MV-4-11 (cell line): ENCODE measurements around the gene CABP1.

Experiments
- DNase-seq: peaks from one replicate; lab custom pipeline; 2025; lab: John Stamatoyannopoulos, UW

CABP1 gene

DNA sequence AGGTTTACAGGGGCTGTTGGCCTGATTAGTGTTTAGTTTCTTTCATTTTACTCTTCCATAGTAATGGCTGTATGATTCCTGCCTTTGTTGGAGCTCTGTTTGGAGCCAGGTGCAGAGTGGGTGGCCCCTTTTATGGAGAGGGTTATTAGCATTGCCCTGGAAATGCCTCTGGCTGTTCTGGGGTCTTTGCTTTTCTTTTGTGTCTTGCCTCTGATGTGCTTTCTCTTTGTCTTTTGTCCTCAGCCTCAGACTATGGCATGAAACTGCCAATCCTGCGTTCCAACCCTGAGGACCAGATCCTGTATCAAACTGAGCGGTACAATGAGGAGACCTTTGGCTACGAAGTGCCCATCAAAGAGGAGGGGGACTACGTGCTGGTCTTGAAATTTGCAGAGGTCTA, 53.4 kb downstream of the CABP1 start:
- no peak for DNase-seq

DNA sequence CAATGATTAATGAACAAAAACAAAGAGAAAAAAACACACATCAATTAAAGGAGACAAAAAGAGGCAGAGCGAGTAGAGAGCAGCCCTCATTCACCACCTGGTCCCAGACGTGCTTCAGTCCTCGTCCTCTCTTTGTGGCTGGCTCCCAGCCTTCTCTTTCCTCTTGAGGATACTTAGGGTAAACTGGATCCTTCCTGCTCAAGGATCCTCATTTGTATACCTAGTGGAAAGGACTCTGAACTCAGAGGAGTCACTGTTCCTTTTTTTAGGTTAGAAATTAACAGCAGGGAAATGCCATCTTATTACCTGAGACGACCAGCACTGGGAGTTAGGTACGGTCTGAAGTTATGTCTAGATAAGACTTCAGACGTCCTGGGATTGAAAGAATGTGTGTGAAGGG, 56.2 kb downstream of the CABP1 start:
- DNase-seq: no peak

- no peak for DNase-seq
These were observed 56.9 kb downstream of the CABP1 start for GRCh38 chr12:120697344-120697743.

- DNase-seq: peak; percentile 58
These were observed 58.2 kb downstream of the CABP1 start for GRCh38 chr12:120698665-120699064.

- no peak for DNase-seq
These were observed 59.1 kb downstream of the CABP1 start for GRCh38 chr12:120699553-120699952.

GRCh38 chr12:120700886-120701285, 60.5 kb downstream of the CABP1 start:
- no peak for DNase-seq

- no peak for DNase-seq
These were observed 62.2 kb downstream of the CABP1 start for GRCh38 chr12:120702637-120703036.

DNA sequence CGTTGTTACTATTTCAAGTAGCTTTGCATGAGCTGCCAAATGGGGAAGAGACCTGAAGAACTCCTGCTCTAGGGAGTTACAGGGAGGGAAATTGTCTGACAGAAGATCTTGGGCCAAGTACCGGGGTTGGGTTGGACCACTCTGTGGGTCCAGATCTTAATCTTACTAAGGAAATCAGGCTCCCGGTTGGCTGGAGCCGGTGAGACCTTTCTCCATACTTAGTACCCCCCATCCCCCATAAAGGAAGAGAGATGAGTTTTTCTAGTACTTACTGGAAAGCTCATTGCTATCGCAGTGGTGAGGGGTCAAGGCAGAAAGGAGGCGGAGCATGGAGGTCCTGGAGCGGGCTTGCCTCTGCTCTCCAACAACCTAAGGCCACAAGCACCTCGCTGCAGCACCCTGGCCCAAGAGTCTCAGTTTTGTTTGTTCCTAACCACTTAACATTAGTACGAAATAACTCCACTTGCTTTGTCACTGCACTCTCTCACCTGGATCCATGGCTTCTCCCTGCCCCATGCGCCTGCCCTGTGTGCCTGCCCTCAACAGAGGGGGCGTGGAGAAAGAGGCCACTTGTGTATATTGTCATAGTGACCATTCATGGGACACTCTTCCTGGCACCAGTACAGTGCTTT, 63.0 kb downstream of the CABP1 start:
- no peak for DNase-seq

GRCh38 chr12:120705618-120706017, 65.2 kb downstream of the CABP1 start:
- DNase-seq: no peak

GRCh38 chr12:120706029-120706428, 65.6 kb downstream of the CABP1 start:
- no peak for DNase-seq

GRCh38 chr12:120708651-120709050, 68.2 kb downstream of the CABP1 start:
- no peak for DNase-seq

- peak; percentile 29 for DNase-seq
These were observed 69.8 kb downstream of the CABP1 start, which contains the start of gene UNC119B for GRCh38 chr12:120710031-120710804. Gene UNC119B, plus strand, starts transcription at chr12:120710458. Its CDS starts 17 bp downstream, at chr12:120710475.

DNA sequence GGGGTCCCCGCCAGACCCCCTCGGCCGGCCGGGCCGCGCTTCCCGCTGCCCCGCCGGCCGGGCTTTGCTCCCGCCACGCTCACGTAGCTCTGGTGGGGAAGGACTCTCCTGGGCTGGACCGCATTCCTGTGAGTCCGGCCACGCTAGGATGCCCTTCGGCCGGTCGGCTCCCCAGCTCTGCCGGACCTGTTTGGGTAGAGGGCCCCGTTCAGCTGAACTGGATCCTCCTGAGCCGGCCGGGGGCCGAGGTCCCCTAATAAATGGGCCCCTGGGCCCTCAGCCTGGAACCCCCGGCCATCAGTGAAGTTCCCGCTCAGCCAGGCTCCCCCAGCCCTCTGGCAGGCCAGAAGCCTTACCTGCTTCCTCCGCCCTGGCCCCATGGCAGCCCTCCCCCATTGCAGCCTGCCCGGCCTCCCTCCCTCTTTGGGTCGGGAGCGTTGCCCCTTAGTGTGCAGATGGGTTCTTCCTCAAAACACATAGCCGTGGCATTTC, 70.4 kb downstream of the CABP1 start:
- DNase-seq: peak; percentile 13

DNA sequence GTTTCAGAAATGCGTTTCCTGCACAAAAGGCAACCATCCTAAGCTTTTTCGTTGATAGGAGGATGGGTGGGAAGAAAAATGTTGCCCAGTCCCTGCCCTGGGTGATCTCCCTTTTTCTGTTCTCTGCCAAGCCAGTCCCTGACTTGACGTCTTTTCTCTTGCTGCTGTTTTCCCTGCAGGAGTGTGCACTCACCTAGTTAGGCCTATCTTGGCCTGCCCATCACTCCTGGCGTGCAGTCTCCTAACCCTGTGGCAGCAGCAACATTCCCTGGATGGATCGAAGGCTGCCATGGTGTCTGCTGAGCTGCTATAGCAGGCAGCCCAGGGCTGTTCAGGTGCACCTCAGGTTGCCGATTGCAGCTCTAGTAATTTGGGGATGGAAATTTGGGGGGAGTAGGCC, 71.0 kb downstream of the CABP1 start:
- DNase-seq: no peak

GRCh38 chr12:120712610-120713009, 72.2 kb downstream of the CABP1 start:
- no peak for DNase-seq

DNA sequence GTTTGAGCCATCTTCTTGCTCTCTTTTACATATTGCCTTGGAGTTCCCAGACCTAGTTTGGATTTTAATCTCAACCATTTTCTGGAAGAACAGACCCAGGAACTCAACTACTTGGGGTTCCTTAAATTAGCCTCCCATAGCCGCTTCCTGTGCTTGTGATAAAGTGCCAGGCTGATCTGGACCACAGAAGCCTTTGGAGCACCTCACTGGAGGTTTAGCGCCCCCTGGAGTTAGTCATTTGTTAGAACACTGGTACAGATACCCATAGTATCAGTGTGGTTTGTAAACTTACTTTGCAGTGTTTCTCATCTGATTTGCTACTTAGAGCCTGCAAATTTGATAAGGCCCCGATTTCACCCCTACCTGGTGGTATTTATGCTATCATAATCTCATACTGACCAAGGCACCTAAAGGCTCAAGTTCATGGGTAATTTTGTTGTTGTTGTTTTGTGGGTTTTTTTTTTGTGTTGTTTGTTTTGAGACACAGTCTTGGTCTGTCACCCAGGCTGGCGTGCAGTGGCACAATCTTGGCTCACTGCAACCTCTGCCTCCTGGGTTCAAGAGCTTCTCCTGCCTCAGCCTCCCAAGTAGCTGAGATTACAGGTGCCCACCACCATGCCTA, 73.5 kb downstream of the CABP1 start:
- DNase-seq: peak; percentile 83
